GM18505 (cell line): ENCODE measurements around the gene SYNDIG1.

Experiments used
- ATAC-seq: cut with Tn5 transposase; IDR thresholded peaks from one replicate; pipeline ENCODE4 v1.9.1; 2021; ENCODE audit not compliant: unreplicated experiment
- POLR2A ChIP-seq: IDR thresholded peaks from 4 replicates; pipeline ENCODE4 v1.6.1; 2011; ENCODE audit warnings: borderline replicate concordance; ENCODE audit not compliant: insufficient read depth, insufficient read length; ENCODE audit errors: extremely low read depth

SYNDIG1 gene

DNA sequence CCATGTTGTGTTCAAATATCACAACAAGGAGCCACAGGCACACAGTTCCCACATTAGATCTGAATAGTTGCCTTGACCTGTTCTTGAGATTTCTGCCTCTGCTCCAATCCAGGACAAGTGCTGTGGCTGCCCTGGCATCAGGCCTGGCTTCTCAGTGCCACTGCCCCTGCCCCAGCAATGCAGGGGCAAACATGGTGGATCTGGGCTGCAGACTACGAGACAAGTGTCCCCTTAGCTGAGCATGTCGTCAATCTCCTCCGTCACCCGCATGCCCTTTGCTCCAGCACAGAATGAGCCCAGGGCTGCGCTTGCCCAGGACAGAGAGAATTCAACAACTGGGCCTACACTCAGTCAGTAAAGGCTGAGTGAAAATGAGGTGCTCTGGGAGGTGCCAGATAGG lies 201.6 kb downstream of the SYNDIG1 start:
- ATAC-seq, result no peak
- no peak for TF ChIP-seq POLR2A

DNA sequence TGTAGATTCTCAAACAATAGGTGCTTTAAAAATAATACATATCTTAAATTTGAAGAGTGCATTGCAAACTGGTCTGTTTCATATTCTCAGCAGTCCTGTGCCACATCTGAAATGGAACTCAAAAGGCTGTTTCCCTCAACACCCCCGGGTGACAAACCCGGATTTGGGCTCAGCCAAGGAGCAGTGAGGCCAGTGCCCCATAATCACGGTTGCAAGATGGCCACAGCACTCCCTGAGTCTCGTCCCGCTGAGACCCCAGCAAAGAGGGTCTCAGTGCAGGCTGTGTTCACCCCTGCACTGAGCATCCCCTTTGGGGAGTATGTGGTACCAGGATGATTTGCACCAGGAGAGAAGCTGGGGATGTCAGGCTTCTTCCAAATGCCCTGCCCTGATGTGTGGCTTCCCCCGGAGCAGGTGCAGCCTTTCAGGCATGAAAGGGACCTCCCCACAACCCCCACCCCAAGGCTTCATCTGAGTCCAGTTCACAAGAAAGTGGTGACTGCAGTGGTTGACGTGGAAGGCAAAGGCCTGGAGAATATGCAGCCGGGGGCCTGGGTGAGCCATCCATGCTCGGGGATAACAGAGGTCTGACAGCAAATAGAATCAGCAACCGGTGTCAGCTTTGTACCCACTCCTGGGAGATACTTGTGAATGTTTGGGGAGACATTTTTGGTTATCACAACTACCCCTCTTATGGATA lies 202.9 kb downstream of the SYNDIG1 start:
- no peak for TF ChIP-seq POLR2A

DNA sequence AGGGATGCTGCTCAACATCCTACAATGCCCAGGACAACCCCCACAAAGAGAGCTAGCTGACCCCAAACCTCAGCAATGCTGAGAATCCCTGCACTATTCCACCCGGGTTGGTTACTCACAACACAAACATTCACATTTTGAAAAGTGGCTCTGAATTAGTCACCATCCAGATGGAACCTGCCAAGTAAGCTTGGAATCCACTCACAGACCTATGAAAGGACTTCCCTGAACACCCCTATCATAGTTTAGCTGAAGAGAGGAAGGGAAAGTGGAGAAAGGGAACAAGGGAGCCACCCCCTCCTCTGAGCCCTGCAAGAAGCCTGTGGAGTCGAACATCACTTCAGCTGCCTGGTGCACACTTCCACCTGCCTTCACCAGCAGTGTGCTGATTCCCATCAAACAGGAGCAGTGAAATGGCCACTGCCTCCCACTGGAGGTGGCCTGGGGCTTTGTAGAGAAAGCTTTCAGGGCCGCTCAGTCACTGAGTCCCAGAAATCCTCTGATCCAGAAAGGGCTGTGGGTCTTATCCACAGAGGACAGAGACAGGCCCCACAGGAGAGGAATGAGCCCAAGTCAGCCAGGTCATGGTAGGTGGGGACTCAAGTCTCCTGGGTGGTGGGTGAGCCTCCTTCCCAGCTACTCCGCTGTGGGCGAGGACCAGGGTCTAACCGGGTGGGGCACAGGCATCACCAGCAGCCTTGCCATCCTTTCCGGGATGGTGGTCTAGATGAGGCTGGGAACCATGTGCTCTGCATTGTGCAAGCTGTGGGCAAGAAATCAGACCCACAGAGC lies 203.7 kb downstream of the SYNDIG1 start:
- ATAC-seq, result no peak
- no peak for TF ChIP-seq POLR2A

More for the DNA sequence above, 202.9 kb downstream of the SYNDIG1 start:
- ATAC-seq, result no peak

DNA sequence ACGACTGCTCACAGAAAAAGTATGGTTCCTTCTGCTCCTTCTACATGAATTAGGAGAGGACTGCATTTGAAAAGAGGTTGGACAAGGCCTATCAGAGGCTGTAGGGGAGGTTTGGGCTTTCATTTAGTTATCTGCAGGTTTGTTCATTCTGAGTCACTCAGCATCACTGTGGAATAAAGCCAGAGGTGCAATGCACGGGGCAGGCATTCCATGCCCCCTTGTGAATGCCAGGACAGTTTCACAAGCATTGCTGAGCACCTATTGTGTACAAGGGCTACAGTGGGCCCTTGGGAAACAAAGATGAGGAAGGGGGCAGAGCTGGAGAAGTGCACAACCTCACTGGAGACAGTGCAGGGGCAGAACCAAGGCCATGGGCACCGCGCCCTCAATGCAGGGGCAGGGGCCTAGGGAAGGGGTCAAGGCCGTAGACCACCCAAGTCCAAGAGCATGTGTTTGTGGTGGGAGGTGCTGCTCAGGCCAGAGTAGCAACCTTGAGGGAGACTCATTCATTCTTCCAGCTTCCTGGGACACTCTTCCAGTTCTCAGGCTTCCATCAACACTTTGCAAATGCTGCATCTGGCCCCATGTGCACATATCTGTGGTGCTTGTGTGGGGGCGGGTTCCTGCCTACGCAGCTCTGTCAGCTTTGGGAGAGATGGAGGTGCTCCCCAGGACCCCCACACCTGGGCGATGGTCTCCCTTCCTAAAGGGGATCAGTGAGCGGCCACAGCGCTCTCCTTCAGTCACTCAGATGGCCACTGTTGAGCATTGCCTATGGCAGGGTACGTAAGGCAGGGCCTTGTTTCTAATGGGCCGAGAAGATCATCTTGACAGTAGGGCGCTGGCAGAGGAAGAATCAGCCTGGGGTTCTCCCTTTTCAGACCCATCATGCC lies 204.5 kb downstream of the SYNDIG1 start:
- no peak for ATAC-seq
- TF ChIP-seq POLR2A, result no peak

DNA sequence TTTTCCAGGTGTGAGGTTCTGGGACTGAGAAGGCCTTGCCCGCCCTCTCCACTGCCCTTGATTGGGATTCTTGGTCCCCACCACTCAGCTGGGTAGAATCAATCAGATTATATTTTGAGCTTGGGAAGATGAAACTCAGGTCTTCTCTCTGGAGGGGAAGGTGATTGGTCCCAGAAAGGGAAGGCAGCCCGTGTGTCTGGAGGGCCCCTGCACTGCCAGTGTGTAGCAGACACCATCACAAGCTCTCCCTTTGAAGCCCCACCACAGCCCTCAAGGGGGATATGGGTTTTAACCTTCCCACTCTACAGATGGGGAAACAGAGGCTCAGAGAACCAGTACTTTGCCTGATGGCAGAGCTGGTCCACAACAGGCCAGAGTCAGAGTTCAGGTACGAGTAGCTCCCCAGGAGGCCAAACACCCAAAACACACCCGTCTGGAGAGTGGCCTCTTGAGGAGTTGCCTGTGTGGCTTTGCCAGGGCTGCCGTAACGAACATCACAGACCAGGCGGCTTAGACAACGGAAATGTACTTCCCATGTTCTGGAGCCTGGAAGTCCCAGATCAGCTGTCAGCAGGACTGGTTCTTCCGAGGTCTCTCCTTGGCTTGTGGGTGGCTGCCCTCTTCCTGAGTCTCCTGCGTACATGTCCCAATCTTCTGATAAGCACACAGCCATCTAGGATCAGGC lies 205.6 kb downstream of the SYNDIG1 start:
- TF ChIP-seq POLR2A, result no peak
- no peak for ATAC-seq

DNA sequence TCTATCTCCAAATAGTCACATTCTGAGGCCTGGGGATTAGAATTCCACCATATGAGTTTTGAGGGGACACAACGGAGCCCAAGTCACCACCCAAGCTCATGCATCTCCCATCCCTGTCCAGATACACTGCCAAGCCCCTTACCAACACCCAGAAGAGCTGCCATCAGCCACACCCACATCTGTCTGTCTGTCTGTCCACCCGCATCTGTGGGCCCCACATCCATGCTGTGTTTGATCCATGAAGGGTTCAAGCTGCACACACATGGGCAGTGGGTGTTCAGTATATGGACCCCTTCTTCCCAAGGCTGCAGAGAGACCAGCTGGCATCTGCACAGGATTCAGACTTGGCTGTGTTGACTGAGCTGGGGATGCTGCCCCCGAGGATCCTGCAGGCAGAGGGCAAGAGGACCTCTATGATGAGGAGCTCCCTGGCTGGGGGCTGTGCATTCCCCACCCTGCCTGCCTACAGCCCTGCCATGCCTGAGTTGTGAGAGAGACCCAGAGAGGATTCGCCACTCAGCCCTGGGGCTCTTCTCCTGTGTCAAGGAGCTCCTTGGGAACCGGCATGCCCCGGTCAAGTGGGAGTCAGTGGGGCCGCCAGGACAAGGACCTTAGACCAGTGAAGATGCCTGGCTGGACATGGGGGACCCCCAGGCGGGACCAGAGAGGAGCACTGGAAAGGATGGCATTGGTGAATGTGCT lies 206.4 kb downstream of the SYNDIG1 start:
- no peak for TF ChIP-seq POLR2A
- ATAC-seq, result no peak

DNA sequence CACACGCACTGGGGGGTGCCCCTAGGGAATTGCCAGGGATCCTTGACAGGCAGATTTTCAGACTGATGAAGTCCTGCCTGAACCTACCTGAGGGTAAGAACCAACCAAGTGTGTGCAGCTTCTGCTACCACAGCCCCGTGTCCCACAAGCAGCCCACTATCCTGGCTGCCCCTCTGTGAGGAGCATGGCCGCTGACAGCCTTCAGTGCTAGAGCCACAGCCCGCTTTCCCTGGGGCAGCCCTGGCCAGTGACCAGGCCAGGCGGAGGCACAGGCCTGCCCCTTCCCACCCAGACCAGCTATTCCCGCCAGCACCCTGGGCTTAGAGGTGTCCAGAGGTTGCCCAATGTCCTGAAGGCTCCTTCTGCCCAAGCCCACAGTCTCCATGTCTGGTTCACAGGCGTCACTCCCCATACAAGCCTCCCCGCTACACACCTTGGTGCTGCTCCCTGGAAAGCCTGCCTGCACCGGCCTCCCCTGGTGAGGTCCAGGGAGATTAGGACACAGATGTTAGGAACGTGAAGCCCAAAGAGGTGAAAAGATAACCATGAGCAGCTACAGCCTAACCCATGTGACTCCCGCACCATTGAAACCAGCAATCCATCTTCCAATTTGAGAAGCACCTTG lies 207.0 kb downstream of the SYNDIG1 start:
- ATAC-seq, result no peak
- TF ChIP-seq POLR2A, result no peak

DNA sequence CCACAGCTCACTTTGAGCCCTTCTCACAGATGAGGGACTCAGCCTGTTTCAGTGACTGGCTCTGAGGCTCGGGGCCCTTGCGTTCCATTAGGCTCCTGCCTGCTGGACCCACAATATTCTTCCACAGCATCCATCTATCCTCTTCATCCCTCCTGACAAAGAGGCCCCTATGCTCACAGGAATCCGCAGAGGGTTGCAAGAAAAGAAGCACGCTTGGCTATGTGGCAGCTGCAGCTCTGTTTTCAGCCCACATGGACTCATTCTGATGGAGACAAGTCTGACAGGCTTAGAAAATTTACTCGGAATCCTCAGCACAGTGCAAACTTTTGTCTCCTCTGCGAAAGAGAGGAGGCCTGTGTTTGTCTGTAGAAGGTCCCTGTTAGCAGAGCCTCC lies 207.5 kb downstream of the SYNDIG1 start:
- ATAC-seq, result no peak
- no peak for TF ChIP-seq POLR2A

DNA sequence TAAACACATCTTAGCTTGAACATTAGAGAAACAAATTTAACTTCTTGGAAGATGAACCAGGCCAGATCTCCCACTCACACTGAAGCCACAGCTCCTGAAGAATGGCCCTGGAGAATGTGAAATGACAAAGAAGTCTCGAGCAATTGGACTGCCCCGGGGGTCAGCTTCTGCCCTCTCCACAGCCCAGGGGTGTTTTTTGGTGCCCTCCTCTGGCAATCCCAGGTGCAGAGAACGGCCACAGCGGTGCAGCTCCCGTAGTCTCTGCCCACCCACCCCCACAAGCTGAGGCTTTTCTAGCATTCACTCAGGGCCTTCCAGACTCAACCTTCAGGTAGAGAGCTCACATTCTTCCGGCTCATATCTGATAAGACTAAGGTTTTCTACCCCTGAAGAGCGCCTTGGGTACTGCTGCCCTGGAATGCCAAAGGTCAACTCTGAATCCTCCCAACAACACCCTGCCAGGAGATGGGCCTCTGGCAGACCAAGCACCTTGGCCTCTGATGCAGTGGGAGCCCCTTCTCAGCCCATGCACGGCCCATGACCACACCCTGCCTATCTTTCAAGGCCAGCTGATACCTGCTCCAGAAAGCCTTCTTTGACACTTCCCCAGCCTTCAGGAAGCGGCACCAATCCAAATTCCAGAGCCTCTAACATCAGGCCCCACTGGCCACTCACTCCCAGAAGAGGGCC lies 208.3 kb downstream of the SYNDIG1 start:
- no peak for TF ChIP-seq POLR2A
- ATAC-seq, result no peak

DNA sequence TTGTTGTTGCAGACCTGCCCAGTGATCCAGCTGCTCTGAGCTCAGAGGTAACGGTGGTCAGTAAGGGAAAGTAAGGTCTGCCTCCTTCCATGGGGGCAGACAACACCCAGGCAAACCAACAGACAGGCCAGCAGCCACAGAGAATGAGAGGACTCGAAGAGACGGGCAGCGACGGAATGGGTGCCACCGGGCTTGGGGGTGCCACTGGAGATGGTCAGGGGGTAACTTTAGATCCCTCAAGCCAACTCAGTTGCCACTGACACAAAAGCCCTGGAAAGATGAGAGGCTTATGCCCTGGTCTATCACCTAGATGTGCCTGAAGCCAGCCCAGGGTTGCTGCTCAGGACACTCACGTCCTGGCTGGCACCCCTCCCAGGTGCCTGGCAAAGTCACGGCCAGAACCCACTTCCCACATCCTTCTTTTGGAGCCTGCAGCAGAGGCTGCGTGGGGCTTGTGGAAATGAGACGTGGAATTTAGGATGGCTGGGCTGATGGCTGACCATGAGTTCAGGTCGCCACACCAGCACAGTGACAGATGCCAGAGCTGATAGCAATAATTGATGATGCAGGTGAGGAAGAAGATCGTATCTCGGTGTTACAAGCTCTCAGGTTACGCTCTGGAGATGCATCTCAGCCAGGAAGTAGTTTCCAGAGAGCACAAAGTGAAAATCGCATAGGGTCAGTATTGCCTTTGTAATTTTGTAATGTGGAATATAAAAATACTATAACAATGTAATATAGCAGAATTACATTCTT lies 209.1 kb downstream of the SYNDIG1 start:
- no peak for TF ChIP-seq POLR2A
- no peak for ATAC-seq
